Ovary (tissue), 9 donors: ENCODE measurements around the gene KIF26B. TPM values are rescaled to one million over a fixed set of nuclear protein-coding genes. Genes with fewer than 3 reads are reported as not detected.
"Not testable (repeated sequence)": the region's sequence is repeated elsewhere in the genome, so short reads cannot be mapped to it uniquely, and the experiment has no call there.

Experiments
- DNase-seq, 5 donors: peaks; one replicate each; pipeline ENCODE4 v3.0.0-alpha.2; 2019 to 2020
- H3K27ac ChIP-seq, 2 donors: fragments of 200-600 bp; one replicate each; pipeline versions ENCODE4 v1.5.1 to v1.8.0; 2019 to 2022
- H3K27me3 ChIP-seq: fragments of 200-600 bp; one replicate; pipeline ENCODE4 v1.8.0; 2022
- H3K36me3 ChIP-seq: fragments of 200-600 bp; sonication (generic); one replicate; pipeline ENCODE4 v1.5.1; 2019
- H3K4me1 ChIP-seq: one replicate; pipeline ENCODE4 v1.8.1; 2013; ENCODE audit warnings: mild to moderate bottlenecking, moderate library complexity; ENCODE audit not compliant: insufficient read depth
- H3K4me3 ChIP-seq: fragments of 200-600 bp; sonication (generic); one replicate; pipeline ENCODE4 v1.5.1; 2017
- H3K9me3 ChIP-seq, 2 donors: fragments of 200-600 bp in 1 of 2; sonication (generic) in 1 of 2; one replicate each; pipeline versions ENCODE4 v1.5.1 to v1.8.1; 2013 to 2019; ENCODE audit warnings: mild to moderate bottlenecking in 1 of 2, moderate library complexity in 1 of 2
- CTCF ChIP-seq, 3 donors: fragments of 450-650 bp in 2 of 3; fragments of 200-600 bp in 1 of 3; IDR thresholded peaks; one replicate each; pipeline versions ENCODE4 v1.5.1 to v1.8.0; 2016 to 2022; ENCODE audit warnings: antibody characterized with exemption in 3 of 3, mild to moderate bottlenecking in 1 of 3
- EP300 ChIP-seq: sonication (generic); formaldehyde crosslinking; IDR thresholded peaks from one replicate; pipeline ENCODE4 v1.6.1; 2017; ENCODE audit warnings: antibody characterized with exemption
- POLR2A ChIP-seq: fragments of 450-650 bp; IDR thresholded peaks from one replicate; pipeline ENCODE4 v1.6.1; 2017; ENCODE audit warnings: antibody characterized with exemption, mild to moderate bottlenecking, moderate library complexity
- WGBS, 3 donors: extraction: QIAGEN DNeasy Blood & Tissue Kit in 1 of 3; methylation state at CpG; one replicate each; pipeline versions ENCODE4 v1.1.5 to v1.1.7; 2013 to 2017; 5-methylcytosine and 5-hydroxymethylcytosine counted together
- intact Hi-C, 4 donors: fragments of 100-400 bp; cut with DNase I; formaldehyde crosslinking; loops; one replicate each; pipeline versions ENCODE4 v1.11.0 to v1.15.1; 2022 to 2023
- polyA plus RNA-seq, 2 donors: library from polyadenylated mRNA; stranded (reverse); fragments of 200-250 nt in 1 of 2; fragments of 350-450 nt in 1 of 2; fragmentation: Illumina TruSeq in 1 of 2; extraction: RNeasy Lipid Tissue Mini Kit (QIAGEN cat#74804) in 1 of 2; gene quantifications; one replicate each; pipeline ENCODE4 v1.2.3, GENCODE V29; 2013 to 2014
- total RNA-seq, 7 donors: library from RNA; depleted of rRNA in 2 of 7; stranded (reverse); fragments of >200 nt in 2 of 7; fragmentation: NEBNext Ultra II Directional in 3 of 7; extraction: Animal tissue kit (Norgen Biotek cat#: 25700) in 3 of 7; gene quantifications; one replicate each; pipeline versions ENCODE4 v1.1.0 to v1.2.4, GENCODE V29; 2016 to 2023
- donor health status: DM: no; HTN: no; CAD: no; lungs with moderate emphysema.
- donor health status: DM: no; HTN: no; CAD: no.
- donor health status: Bipolar disorder and iron deficiency.
- donor health status: DM: yes; HTN: yes; CAD: no.
- donor health status: DM: no; HTN: no; CAD: no.
- donor health status: DM: yes; HTN: yes; CAD: no.

The KIF26B gene
- total and polyA plus RNA-seq, 9 donors: 0.28 to 4.0 (median 0.54) TPM

GRCh38 chr1:245129319-245130240, 25.2 kb upstream of the KIF26B start:
- WGBS, 3 donors: 9 to 14% (median 10%) methylated on average over 19 of the region's 19 CpGs
- Histone ChIP-seq H3K36me3 (no peaks in the 10 kb centered on the region), H3K27me3 (no peaks in the 10 kb centered on the region), H3K9me3 (no peaks in the 10 kb centered on the region), H3K4me3 (no peak overlapping the region), H3K27ac (no peak overlapping the region), H3K4me1 (peaks cover 2% of the 10 kb centered on the region)
- TF ChIP-seq POLR2A (no peak), CTCF (IDR thresholded peaks at IDR 0.05) (no peak), EP300 (no peak)
- DNase-seq: peak in 2 of 5 donors; percentile 22 to 39
- intact Hi-C loops: no loop called here

DNA sequence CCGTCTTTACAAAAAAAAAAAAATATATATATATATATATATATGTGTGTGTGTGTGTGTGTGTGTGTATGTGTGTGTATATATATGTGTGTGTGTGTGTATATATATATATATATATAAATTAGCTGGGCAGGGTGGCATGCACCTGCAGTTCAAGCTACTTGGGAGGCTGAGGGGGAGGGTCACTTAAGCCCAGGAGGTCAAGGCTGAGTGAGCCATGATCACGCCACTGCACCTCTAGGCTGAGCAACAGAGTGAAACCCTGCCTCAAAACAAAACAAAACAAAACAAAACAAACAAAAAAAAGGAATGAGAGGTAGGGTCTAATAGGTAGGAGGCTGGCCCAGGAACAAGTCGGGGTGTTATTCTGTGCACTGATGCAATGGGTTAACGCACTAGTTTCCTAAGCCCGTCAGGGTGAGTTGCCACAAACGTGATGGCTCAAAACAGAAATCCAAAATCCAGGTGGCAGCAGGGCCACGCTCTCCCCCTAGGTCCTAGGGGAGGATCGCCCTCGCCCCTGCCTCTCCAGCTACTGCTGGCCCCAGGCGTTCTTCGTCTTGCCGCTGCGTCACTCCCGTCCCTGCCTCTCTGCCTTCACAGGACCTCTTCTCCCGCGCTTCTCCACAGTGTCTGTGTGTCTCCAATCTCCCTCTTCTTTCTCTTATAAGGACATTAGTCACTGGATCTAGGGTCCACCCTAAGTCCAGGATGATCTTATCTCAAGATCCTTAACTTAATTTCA, 24.3 kb upstream of the KIF26B start:
- H3K9me3 ChIP-seq, H3K27me3 ChIP-seq, H3K36me3 ChIP-seq, H3K27ac ChIP-seq, intact Hi-C loops, H3K4me3 ChIP-seq, DNase-seq, H3K4me1 ChIP-seq: not testable (repeated sequence)
- WGBS, 3 donors: 20 to 67% (median 47%) methylated on average over 16 of the region's 16 CpGs

GRCh38 chr1:245131026-245131393, 23.8 kb upstream of the KIF26B start:
- 24 to 55% (median 46%) methylated on average over 9 of the region's 9 CpGs for WGBS, 3 donors
- intact Hi-C loops: no loop called here
- Histone ChIP-seq H3K36me3 (no peaks in the 10 kb centered on the region), H3K27ac (no peak overlapping the region), H3K4me1 (peaks cover 2% of the 10 kb centered on the region), H3K9me3 (no peaks in the 10 kb centered on the region), H3K27me3 (no peaks in the 10 kb centered on the region), H3K4me3 (no peak overlapping the region)
- TF ChIP-seq POLR2A (no peak), EP300 (no peak), CTCF (IDR thresholded peaks at IDR 0.05) (no peak)
- no peak for DNase-seq

- H3K36me3 ChIP-seq: no peaks in the 10 kb centered on the region
- H3K9me3 ChIP-seq: no peaks in the 10 kb centered on the region
- 51 to 66% (median 56%) methylated on average over 11 of the region's 11 CpGs for WGBS, 3 donors
- intact Hi-C loops: no loop called here
- no peak overlapping the region for H3K27ac ChIP-seq
- TF ChIP-seq CTCF (IDR thresholded peaks at IDR 0.05): no peak
- no peak for TF ChIP-seq POLR2A
- TF ChIP-seq EP300: no peak
- no peak for DNase-seq
- peaks cover 2% of the 10 kb centered on the region for H3K4me1 ChIP-seq
- no peak overlapping the region for H3K4me3 ChIP-seq
- H3K27me3 ChIP-seq: no peaks in the 10 kb centered on the region
These were observed 22.0 kb upstream of the KIF26B start for GRCh38 chr1:245132771-245133170.
